PC-9 (cell line): Measurements from ENCODE around the gene DACH1.

Experiments
- EZH2 ChIP-seq: fragments of 200-600 bp; sonication (generic); IDR thresholded peaks from 2 replicates; pipeline ENCODE4 v1.8.0; 2017; ENCODE audit warnings: antibody characterized with exemption, low read depth
- TF ChIP-seq, protein P1 (sequence below): fragments of 200-600 bp; sonication (generic); conservative IDR thresholded peaks from 2 replicates; pipeline ENCODE4 v1.6.1; 2017; ENCODE audit warnings: mixed run types, antibody characterized with exemption, mild to moderate bottlenecking, moderate library complexity

DNA sequence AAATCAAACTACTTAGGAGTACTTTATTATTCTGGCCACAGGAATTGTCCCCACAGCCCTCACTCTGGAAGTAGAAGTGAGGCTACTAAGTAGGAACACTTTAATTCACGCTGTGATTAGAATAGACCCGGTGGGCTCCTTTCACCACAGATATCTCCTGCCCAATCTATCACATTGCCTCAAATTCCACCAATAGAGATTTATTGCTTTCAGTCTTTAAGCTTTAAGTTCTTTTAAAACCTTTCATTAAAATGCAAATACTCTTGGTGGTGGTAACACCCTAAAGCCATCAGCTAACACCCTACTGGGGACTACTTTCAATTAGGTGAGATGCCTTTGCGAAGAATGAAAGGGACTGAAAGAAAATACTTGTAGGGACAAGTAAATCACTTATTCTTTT, 181.9 kb downstream of the DACH1 start:
- TF ChIP-seq, protein P1, sequence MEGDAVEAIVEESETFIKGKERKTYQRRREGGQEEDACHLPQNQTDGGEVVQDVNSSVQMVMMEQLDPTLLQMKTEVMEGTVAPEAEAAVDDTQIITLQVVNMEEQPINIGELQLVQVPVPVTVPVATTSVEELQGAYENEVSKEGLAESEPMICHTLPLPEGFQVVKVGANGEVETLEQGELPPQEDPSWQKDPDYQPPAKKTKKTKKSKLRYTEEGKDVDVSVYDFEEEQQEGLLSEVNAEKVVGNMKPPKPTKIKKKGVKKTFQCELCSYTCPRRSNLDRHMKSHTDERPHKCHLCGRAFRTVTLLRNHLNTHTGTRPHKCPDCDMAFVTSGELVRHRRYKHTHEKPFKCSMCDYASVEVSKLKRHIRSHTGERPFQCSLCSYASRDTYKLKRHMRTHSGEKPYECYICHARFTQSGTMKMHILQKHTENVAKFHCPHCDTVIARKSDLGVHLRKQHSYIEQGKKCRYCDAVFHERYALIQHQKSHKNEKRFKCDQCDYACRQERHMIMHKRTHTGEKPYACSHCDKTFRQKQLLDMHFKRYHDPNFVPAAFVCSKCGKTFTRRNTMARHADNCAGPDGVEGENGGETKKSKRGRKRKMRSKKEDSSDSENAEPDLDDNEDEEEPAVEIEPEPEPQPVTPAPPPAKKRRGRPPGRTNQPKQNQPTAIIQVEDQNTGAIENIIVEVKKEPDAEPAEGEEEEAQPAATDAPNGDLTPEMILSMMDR: no peak
- no peak for TF ChIP-seq EZH2
